ENCODE results near the gene CCDC91.

The CCDC91 gene

GRCh38 chr12:28578361-28578760 lies 388.1 kb downstream of the CCDC91 start:
- no peak for DNase-seq (ENCODE audit: low read depth, low spot score)

- DNase-seq (ENCODE audit: low read depth, low spot score), result no peak
Observed at GRCh38 chr12:28578833-28579252, 388.6 kb downstream of the CCDC91 start.

GRCh38 chr12:28582672-28583376 lies 392.6 kb downstream of the CCDC91 start:
- DNase-seq (ENCODE audit: low read depth, low spot score), result no peak

DNA sequence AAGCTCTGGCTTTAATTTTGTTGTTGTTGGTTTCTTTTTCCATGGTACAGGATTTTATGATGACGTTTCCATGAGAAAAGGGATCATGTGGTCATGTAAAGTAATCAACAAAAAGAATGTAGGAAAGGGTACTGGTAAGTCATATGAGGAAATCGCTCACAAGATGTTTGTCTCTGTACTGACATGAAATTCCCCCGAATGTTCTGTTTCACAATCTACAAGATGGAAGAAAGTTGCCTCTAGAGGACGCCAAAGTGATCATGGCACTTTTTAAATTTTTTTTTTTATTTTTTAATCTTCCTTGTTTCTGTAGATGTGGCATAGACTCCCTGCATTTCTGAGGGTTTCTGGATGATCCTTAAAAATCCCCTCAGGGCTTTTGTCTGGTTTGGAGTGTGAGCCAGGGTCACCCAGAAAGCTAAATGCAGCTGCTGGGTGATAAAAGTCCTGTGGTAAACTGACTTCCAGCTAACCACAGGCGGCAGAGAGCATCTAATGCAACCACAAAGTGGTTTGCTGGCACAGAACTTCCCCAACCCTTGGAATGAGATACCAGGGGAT lies 393.5 kb downstream of the CCDC91 start:
- DNase-seq (ENCODE audit: low read depth, low spot score), result no peak

- DNase-seq (ENCODE audit: low read depth, low spot score), result no peak
Observed at GRCh38 chr12:28585146-28585545, 394.9 kb downstream of the CCDC91 start.

GRCh38 chr12:28586481-28586880 lies 396.2 kb downstream of the CCDC91 start:
- DNase-seq (ENCODE audit: low read depth, low spot score), result no peak

GRCh38 chr12:28591831-28592230 lies 401.6 kb downstream of the CCDC91 start:
- no peak for DNase-seq (ENCODE audit: low read depth, low spot score)

Measured in brain pericyte (primary cell).